ENCODE measurements around the gene KCNN3. TPM values are rescaled to one million over a fixed set of nuclear protein-coding genes. Genes with fewer than 3 reads are reported as not detected.
A peak's percentile ranks its signal among the peaks of the same experiment; 100 is the strongest.

Gene KCNN3
- polyA plus RNA-seq, 1 donor from 2014 or later = 2.2 TPM

- H2AFZ ChIP-seq (ENCODE audit: low read depth, low read length) = no peak overlapping the region
- H3F3A ChIP-seq (ENCODE audit: insufficient read depth, low read length, poor library complexity, severe bottlenecking) = no peaks in the 10 kb centered on the region
- H3K9me3 ChIP-seq (ENCODE audit: low read length) = no peaks in the 10 kb centered on the region
- no peaks in the 10 kb centered on the region for H3K9me2 ChIP-seq (ENCODE audit: insufficient read depth, low read length)
- TF ChIP-seq TAF1 (IDR thresholded peaks at IDR 0.05; ENCODE audit: low read depth) (no peak), SMC3 (conservative IDR thresholded peaks at IDR 0.05; ENCODE audit: poor library complexity) (no peak), CTCF (IDR thresholded peaks at IDR 0.05; ENCODE audit: poor library complexity, severe bottlenecking) (no peak), POLR2AphosphoS5 (IDR thresholded peaks at IDR 0.05) (no peak)
- H3K27ac ChIP-seq (ENCODE audit: low read length) = no peak overlapping the region
- no peaks in the 10 kb centered on the region for H3K79me2 ChIP-seq (replicated peaks; ENCODE audit: insufficient read depth, low read length)
- peak overlapping the region; percentile 59 for H3K9ac ChIP-seq (ENCODE audit: low read length)
- H4K20me1 ChIP-seq (ENCODE audit: insufficient read depth) = no peaks in the 10 kb centered on the region
- no peak overlapping the region for H3K4me3 ChIP-seq (ENCODE audit: low read length)
- no peaks in the 10 kb centered on the region for H3K27me3 ChIP-seq (ENCODE audit: insufficient read depth, low read depth, low read length)
- no peak overlapping the region for H3K4me2 ChIP-seq (ENCODE audit: low read length)
- no peaks in the 10 kb centered on the region for H3K36me3 ChIP-seq (ENCODE audit: insufficient read depth, low read length)
Measured at GRCh38 chr1:154841384-154841783, 28.7 kb downstream of the KCNN3 start.

GRCh38 chr1:154840269-154841176 lies 29.6 kb downstream of the KCNN3 start:
- H3K9me2 ChIP-seq (ENCODE audit: insufficient read depth, low read length) = no peaks in the 10 kb centered on the region
- peak overlapping the region; percentile 5 for H2AFZ ChIP-seq (ENCODE audit: low read depth, low read length)
- H3K36me3 ChIP-seq (ENCODE audit: insufficient read depth, low read length) = no peaks in the 10 kb centered on the region
- H3K27me3 ChIP-seq (ENCODE audit: insufficient read depth, low read depth, low read length) = no peaks in the 10 kb centered on the region
- TF ChIP-seq RAD21 (conservative IDR thresholded peaks at IDR 0.05) (no peak), EZH2 (IDR thresholded peaks at IDR 0.05; ENCODE audit: borderline replicate concordance, insufficient read depth, low read length, poor library complexity, severe bottlenecking) (no peak), REST (IDR thresholded peaks at IDR 0.05; ENCODE audit: borderline replicate concordance) (peak; percentile 38), MXI1 (conservative IDR thresholded peaks at IDR 0.05; ENCODE audit: poor library complexity, severe bottlenecking) (no peak), EP300 (conservative IDR thresholded peaks at IDR 0.05; ENCODE audit: poor library complexity, severe bottlenecking) (no peak)
- no peak overlapping the region for H3K4me3 ChIP-seq (ENCODE audit: low read length)
- H3K9ac ChIP-seq (ENCODE audit: low read length) = peak overlapping the region; percentile 59
- no peaks in the 10 kb centered on the region for H3F3A ChIP-seq (ENCODE audit: insufficient read depth, low read length, poor library complexity, severe bottlenecking)
- peak overlapping the region; percentile 64 for H3K27ac ChIP-seq (ENCODE audit: low read length)
- H3K9me3 ChIP-seq (ENCODE audit: low read length) = no peaks in the 10 kb centered on the region
- no peaks in the 10 kb centered on the region for H3K79me2 ChIP-seq (replicated peaks; ENCODE audit: insufficient read depth, low read length)
- H3K4me2 ChIP-seq (ENCODE audit: low read length) = peak overlapping the region; percentile 14
- H4K20me1 ChIP-seq (ENCODE audit: insufficient read depth) = no peaks in the 10 kb centered on the region
